Measurements from ENCODE around the gene CD36.

The CD36 gene

DNA sequence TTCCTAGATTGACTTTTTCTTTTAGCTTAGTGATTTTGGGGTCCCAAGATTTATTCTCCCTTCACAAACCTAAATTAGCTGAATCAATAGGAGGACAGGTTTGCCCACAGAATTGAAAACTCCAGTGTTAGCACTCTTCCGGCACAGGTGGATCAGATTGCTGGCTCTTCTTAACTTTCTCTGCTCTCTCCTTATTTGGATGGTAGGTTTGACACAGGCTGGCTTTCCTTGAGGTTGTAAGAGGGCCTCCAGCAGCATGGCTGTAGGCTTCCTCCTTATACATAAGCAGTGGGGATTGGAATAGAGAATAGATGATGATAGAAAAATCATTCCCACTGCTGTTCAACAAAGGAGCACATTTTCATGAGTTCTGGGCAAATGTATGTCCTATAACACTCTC lies 9.4 kb upstream of the CD36 start:
- no peak for DNase-seq

- no peak for DNase-seq
Measured at GRCh38 chr7:80630608-80631405, 7.6 kb upstream of the CD36 start.

DNA sequence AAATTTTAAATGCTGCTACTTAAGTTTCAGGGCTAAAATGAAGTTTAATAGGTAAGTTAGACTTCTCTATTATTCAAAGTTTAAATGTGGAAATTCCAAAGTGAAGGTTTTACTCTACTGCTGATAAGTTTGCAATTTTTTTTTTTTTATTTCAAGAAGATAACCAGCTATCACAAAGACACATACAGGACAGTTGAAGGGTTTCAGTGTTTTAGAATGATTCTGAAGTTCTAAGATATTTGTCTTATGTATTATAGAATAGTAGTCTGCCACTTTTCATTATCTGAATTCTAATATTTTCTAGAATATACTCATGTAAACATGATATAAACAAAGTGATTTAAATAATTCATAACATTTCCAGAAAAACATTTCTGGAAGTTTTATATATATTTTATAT lies 7.0 kb upstream of the CD36 start:
- no peak for DNase-seq

- no peak for DNase-seq
Measured at GRCh38 chr7:80632139-80632538, 6.3 kb upstream of the CD36 start.

- no peak for DNase-seq
Measured at GRCh38 chr7:80632819-80633218, 5.6 kb upstream of the CD36 start.

- DNase-seq, result no peak
Measured at GRCh38 chr7:80634505-80634904, 3.9 kb upstream of the CD36 start.

GRCh38 chr7:80635533-80635932 lies 2.9 kb upstream of the CD36 start:
- no peak for DNase-seq

DNA sequence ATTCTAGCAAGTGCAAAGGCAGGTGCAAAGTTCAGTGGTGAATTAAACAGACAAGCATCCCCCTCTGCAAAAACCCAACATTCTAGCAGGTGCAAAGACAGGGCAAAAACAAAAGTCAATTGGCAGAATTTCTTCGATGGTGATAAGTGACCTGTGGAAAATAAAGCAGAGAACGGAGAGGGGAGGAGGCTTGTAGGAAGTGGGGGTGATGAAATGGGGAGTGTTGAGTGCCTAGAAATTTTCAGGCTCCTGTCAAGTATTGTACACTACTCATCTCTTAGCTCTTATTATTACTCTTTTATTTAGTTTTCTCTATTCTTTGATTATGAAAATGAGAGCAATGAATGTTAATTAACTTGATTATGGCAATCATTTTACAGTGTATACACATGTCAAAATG lies 2.4 kb upstream of the CD36 start:
- no peak for DNase-seq

DNA sequence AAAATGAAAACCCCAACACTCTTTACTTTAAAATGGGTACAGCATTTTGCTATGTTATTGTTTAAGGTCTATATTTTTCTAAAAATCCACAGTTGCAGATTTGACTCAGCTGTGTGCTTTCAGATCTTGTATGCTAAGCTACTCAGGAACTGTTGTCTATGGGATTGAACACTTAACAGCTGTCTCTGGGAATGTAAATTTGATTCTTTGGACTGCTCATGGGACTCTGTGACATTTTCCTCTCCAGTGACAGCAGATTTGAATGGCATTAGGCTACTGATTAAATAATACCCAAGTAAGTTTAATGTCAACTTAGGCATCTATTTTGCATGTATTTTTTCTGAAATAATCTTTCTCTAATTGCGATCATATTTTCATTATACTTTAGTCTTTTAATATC lies 1.7 kb upstream of the CD36 start:
- DNase-seq, result no peak

- no peak for DNase-seq
Measured at GRCh38 chr7:80637454-80637853, 988 bp upstream of the CD36 start.

- no peak for DNase-seq
Measured at GRCh38 chr7:80639011-80639410, 569 bp downstream of the CD36 start.

GRCh38 chr7:80640846-80641245 lies 2.4 kb downstream of the CD36 start:
- DNase-seq, result no peak

DNA sequence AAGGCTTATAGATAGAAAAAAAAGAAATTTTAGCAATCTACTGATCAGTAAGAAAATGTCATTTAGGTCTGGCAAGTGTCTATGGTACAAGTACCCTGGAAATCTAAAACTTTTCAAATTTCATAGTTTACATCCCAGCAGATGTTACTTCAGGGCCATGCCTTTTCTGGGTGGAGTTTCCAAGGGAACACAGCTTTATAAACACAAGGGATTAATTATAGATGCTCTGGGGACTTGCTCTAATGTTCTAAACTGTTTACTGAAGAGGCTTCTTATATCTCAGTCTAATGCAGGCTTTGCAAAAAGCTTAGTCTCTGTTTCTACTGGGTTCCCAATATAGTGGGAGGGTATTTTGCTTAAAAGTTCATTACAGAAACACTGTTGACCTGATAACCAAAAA lies 3.1 kb downstream of the CD36 start:
- no peak for DNase-seq

DNA sequence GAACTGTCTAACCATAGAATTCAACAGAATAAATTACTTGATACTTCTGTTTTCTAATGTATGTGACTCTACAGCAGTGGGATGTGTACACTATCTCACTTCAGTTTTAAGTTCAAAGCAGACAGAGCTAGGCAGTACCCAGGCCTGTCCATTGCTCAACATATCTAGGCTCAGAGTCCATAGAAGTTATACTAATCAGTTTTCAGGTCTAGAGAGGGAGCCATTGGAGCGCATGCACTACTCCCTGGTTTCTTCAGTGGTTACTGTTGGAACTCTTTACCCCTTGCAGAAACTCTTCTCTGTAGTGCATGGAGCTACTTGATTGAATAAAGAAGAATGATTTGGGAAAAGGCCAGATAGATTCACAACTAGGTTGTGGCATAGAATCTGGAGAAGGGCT lies 4.4 kb downstream of the CD36 start:
- DNase-seq, result no peak

GRCh38 chr7:80643336-80643915 lies 5.0 kb downstream of the CD36 start:
- DNase-seq, result no peak

GRCh38 chr7:80644054-80644453 lies 5.6 kb downstream of the CD36 start:
- no peak for DNase-seq

DNA sequence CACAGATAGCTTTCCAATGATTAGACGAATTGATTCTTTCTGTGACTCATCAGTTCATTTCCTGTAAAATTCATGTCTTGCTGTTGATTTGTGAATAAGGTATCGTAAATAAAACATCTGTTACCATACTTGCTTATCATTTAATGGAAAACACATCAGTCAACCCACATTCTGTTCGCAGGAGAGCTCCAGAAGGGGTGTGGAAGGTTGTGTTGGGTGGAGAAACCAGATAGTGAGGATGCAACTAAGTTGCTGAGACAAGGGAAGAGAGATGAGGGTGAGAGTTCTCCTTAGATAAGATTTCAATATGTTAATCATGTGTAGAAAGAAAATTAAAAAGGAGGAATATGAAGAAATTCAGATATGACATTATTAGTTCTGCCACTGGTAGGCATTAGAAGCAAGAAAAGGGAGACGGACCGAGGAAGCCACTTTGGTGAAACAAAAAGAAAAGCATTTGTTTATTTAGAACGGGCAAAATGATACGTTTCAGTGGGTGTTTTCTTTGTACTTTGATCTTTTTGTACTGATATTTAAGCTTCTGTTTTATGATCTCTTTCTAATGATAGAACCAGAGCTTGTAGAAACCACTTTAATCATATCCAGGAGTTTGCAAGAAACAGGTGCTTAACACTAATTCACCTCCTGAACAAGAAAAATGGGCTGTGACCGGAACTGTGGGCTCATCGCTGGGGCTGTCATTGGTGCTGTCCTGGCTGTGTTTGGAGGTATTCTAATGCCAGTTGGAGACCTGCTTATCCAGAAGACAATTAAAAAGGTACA lies 7.8 kb downstream of the CD36 start:
- no peak for DNase-seq

GRCh38 chr7:80647436-80647835 lies 9.0 kb downstream of the CD36 start:
- DNase-seq, result no peak

DNA sequence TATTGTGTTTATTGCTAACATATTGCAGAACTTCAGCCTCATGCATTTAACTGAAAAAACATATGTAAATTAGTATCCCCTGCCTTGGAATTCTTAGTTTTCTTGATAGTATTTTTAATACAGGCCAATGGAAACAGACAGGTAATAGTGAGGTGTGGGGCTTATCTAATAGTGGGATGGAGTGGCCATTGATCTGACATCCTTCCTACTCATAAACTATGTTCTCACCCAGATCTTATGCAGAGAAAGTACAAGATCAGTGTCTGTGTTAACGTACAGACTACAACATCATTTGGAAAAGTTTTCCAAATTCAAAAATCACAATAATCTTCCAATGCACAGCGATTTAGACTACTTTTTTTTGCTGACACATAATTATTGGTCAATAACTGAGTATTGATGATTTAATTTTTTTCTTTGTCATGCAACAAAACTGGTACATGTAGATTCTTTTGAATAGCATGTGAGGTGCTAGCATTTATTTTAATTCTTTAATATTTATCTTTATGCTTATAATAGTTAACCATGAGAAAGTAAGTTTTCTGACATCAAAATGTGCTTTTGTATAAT lies 9.7 kb downstream of the CD36 start:
- no peak for DNase-seq

DNA sequence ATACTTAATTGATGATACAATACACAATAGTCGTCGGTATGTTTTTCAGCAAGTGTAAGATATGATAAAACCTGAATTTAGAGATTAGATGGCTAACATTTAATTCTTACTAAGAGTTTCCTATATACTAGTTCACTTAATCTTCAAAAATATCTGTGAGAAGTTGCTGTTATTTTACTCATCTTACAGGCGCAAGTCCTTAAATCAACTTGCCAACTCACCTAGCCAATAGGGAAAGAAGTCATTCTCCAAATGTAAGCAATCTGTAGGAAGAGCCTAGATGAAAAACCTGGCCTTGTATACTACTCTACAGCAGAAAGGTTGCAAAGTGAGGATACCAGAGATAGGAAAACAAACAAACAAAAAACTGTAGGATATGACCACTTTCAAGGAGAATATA lies 10.6 kb downstream of the CD36 start:
- DNase-seq, result no peak

DNA sequence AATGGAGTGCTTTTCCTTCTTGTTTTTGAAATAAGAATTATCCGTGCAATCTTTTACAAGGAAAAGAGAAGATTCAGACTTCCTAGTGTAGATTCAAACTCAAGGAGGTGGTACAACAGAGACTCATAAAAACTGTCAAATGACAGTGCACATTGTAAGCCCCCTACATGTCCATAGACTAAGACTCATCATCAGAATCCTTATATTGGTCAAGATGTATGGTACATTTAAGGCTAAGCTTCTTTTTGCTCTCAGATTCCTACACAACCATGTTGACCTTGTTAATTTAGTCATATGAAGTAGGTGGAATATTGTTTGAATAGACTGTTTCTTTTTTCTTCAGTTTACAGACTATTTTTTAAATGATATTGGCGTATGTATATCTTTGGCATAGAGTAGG lies 11.6 kb downstream of the CD36 start:
- no peak for DNase-seq

DNA sequence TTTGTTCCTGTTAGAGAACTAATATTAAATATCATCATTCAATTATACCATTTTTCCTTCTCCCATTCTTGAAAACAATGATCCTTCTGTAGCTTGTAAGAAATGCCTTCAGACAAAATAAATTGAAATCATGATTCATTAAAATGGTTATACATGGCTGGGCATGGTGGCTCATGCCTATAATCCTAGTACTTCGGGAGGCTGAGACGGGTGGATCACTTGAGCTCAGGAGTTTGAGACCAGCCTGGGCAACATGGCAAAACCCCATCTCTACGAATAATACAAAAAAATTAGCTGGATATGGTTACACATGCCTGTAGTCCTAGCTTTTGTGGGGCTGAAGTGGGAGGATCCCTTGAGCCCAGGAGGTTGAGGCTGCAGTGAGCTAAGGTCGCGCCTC lies 13.0 kb downstream of the CD36 start:
- DNase-seq, result no peak

- DNase-seq, result no peak
Measured at GRCh38 chr7:80653244-80653643, 14.8 kb downstream of the CD36 start.

- DNase-seq, result no peak
Measured at GRCh38 chr7:80654887-80655340, 16.5 kb downstream of the CD36 start.

Measured in stimulated activated CD4-positive, alpha-beta T cell treated with anti-CD3 and anti-CD28 coated beads, Interleukin-4, amount 100 ng/mL, for 24 hours (primary cell).